Vagina (tissue), 2 donors: Measurements from ENCODE around the gene GNAQ. TPM values are rescaled to one million over a fixed set of nuclear protein-coding genes. Genes with fewer than 3 reads are reported as not detected.

Experiments
- DNase-seq, 2 donors: peaks; one replicate each; pipeline ENCODE4 v3.0.0-alpha.2; 2017; ENCODE audit errors: extremely low spot score in 2 of 2
- H3K27ac ChIP-seq: fragments of 200-600 bp; sonication (generic); one replicate; pipeline ENCODE4 v1.5.1; 2019
- H3K27me3 ChIP-seq: fragments of 200-600 bp; sonication (generic); one replicate; pipeline ENCODE4 v1.5.1; 2019
- H3K36me3 ChIP-seq, 2 donors: fragments of 200-600 bp; sonication (generic); one replicate each; pipeline ENCODE4 v1.5.1; 2017 to 2019
- H3K4me1 ChIP-seq: fragments of 200-600 bp; sonication (generic); one replicate; pipeline ENCODE4 v1.5.1; 2019
- H3K4me3 ChIP-seq, 2 donors: fragments of 200-600 bp; sonication (generic); 1 replicate in 1 of 2; 2 replicates in 1 of 2; pipeline ENCODE4 v1.5.1; 2016 to 2019
- H3K9me3 ChIP-seq: fragments of 200-600 bp; sonication (generic); one replicate; pipeline ENCODE4 v1.5.1; 2019
- CTCF ChIP-seq, 3 experiments: fragments of 450-650 bp in 2 of 3; fragments of 200-600 bp in 1 of 3; sonication (generic) in 1 of 3; IDR thresholded peaks; one replicate each; pipeline ENCODE4 v1.5.1; 2017 to 2019; ENCODE audit warnings: antibody characterized with exemption in 3 of 3, mild to moderate bottlenecking in 2 of 3, moderate library complexity in 2 of 3
- POLR2A ChIP-seq, 2 donors: fragments of 450-650 bp; IDR thresholded peaks; one replicate each; pipeline ENCODE4 v1.6.1; 2017; ENCODE audit warnings: antibody characterized with exemption in 2 of 2, mild to moderate bottlenecking in 2 of 2, moderate library complexity in 2 of 2
- POLR2AphosphoS5 ChIP-seq, 2 donors: sonication (generic); formaldehyde crosslinking; IDR thresholded peaks; one replicate each; pipeline ENCODE4 v1.9.0; 2017; ENCODE audit warnings: antibody characterized with exemption in 2 of 2, mild to moderate bottlenecking in 2 of 2, low read depth in 1 of 2; ENCODE audit not compliant: insufficient read depth in 1 of 2
- intact Hi-C: fragments of 100-400 bp; cut with DNase I; formaldehyde crosslinking; loops from one replicate; pipeline ENCODE4 v1.15.1; 2023
- total RNA-seq: library from RNA; depleted of rRNA; stranded (reverse); fragments of >200 nt; gene quantifications from one replicate; pipeline ENCODE4 v1.2.3, GENCODE V29; 2016

The GNAQ gene
- total RNA-seq, 1 donor from 2014 or later, result 31.9 TPM

GRCh38 chr9:77946296-77946695 is 85.3 kb downstream of the GNAQ start:
- no peak for DNase-seq
- intact Hi-C loops, result no loop called here
- Histone ChIP-seq H3K4me3 (no peak overlapping the region), H3K27me3 (no peaks in the 10 kb centered on the region), H3K4me1 (peaks cover 61% of the 10 kb centered on the region), H3K27ac (no peak overlapping the region), H3K9me3 (no peaks in the 10 kb centered on the region), H3K36me3 (no peaks in the 10 kb centered on the region)
- TF ChIP-seq POLR2AphosphoS5 (IDR thresholded peaks at IDR 0.05; ENCODE audit: insufficient read depth in 1 of 2, low read depth in 1 of 2) (no peak), POLR2A (IDR thresholded peaks at IDR 0.05) (no peak), CTCF (IDR thresholded peaks at IDR 0.05) (no peak)

GRCh38 chr9:77945798-77946197 is 85.8 kb downstream of the GNAQ start:
- no peak for DNase-seq
- TF ChIP-seq POLR2AphosphoS5 (IDR thresholded peaks at IDR 0.05; ENCODE audit: insufficient read depth in 1 of 2, low read depth in 1 of 2) (no peak), CTCF (IDR thresholded peaks at IDR 0.05) (no peak), POLR2A (IDR thresholded peaks at IDR 0.05) (no peak)
- peaks cover 57% of the 10 kb centered on the region for H3K4me1 ChIP-seq
- no peak overlapping the region for H3K4me3 ChIP-seq
- H3K9me3 ChIP-seq, result no peaks in the 10 kb centered on the region
- H3K36me3 ChIP-seq, result no peaks in the 10 kb centered on the region
- intact Hi-C loops, result no loop called here
- peak overlapping the region; percentile 52 for H3K27ac ChIP-seq
- H3K27me3 ChIP-seq, result no peaks in the 10 kb centered on the region

- Histone ChIP-seq H3K4me3 (no peak overlapping the region), H3K4me1 (peaks cover 46% of the 10 kb centered on the region), H3K27ac (peak overlapping the region; percentile 52), H3K36me3 (no peaks in the 10 kb centered on the region), H3K9me3 (no peaks in the 10 kb centered on the region), H3K27me3 (no peaks in the 10 kb centered on the region)
- no peak for DNase-seq
- TF ChIP-seq CTCF (IDR thresholded peaks at IDR 0.05) (no peak), POLR2AphosphoS5 (IDR thresholded peaks at IDR 0.05; ENCODE audit: insufficient read depth in 1 of 2, low read depth in 1 of 2) (peak in 1 of 2 donors; percentile 46), POLR2A (IDR thresholded peaks at IDR 0.05) (no peak)
- intact Hi-C loops, result no loop called here
Observed at GRCh38 chr9:77944556-77945243, 86.9 kb downstream of the GNAQ start.

- Histone ChIP-seq H3K27ac (no peak overlapping the region), H3K4me1 (peaks cover 37% of the 10 kb centered on the region), H3K36me3 (no peaks in the 10 kb centered on the region), H3K4me3 (no peak overlapping the region), H3K27me3 (no peaks in the 10 kb centered on the region), H3K9me3 (no peaks in the 10 kb centered on the region)
- intact Hi-C loops, result no loop called here
- TF ChIP-seq POLR2AphosphoS5 (IDR thresholded peaks at IDR 0.05; ENCODE audit: insufficient read depth in 1 of 2, low read depth in 1 of 2), result no peak
- no peak for TF ChIP-seq CTCF (IDR thresholded peaks at IDR 0.05)
- no peak for TF ChIP-seq POLR2A (IDR thresholded peaks at IDR 0.05)
- DNase-seq, result no peak
Observed at GRCh38 chr9:77943057-77943456, 88.6 kb downstream of the GNAQ start.

- no peaks in the 10 kb centered on the region for H3K36me3 ChIP-seq
- intact Hi-C loops, result no loop called here
- H3K4me1 ChIP-seq, result peaks cover 2% of the 10 kb centered on the region
- no peak overlapping the region for H3K4me3 ChIP-seq
- no peaks in the 10 kb centered on the region for H3K9me3 ChIP-seq
- no peak for DNase-seq
- TF ChIP-seq CTCF (IDR thresholded peaks at IDR 0.05) (no peak), POLR2A (IDR thresholded peaks at IDR 0.05) (no peak), POLR2AphosphoS5 (IDR thresholded peaks at IDR 0.05; ENCODE audit: insufficient read depth in 1 of 2, low read depth in 1 of 2) (no peak)
- no peak overlapping the region for H3K27ac ChIP-seq
- H3K27me3 ChIP-seq, result no peaks in the 10 kb centered on the region
Observed at GRCh38 chr9:77939149-77939668, 92.4 kb downstream of the GNAQ start.
